DND-41 (cell line): ENCODE results near the gene ANKRD18A.
A peak's percentile ranks its signal among the peaks of the same experiment; 100 is the strongest.

Experiments
- ATAC-seq: fragments of 200-7000 bp; cut with Tn5 transposase; 3 replicates; pipeline ENCODE4 v1.9.1; 2021; ENCODE audit warnings: low read depth; ENCODE audit not compliant: insufficient read depth
- DNase-seq: peaks from one replicate; pipeline ENCODE4 v3.0.0-alpha.2; 2020
- H2AFZ ChIP-seq: 2 replicates; pipeline ENCODE4 v1.6.0; 2012; ENCODE audit warnings: low read depth, low read length
- H3K27ac ChIP-seq: 2 replicates; pipeline ENCODE4 v1.5.1; 2012; ENCODE audit warnings: low read length, inconsistent platforms
- H3K27me3 ChIP-seq: fragments of 200-600 bp; sonication (generic); 2 replicates; pipeline ENCODE4 v1.6.0; 2012; ENCODE audit warnings: low read length, mild to moderate bottlenecking, inconsistent platforms; ENCODE audit not compliant: insufficient read depth, poor library complexity
- H3K36me3 ChIP-seq: 2 replicates; pipeline ENCODE4 v1.5.1; 2012; ENCODE audit warnings: low read length, inconsistent platforms; ENCODE audit not compliant: insufficient read depth
- H3K4me1 ChIP-seq: 2 replicates; pipeline ENCODE4 v1.5.1; 2012; ENCODE audit warnings: mild to moderate bottlenecking, low read length; ENCODE audit not compliant: insufficient read depth
- H3K4me2 ChIP-seq: 2 replicates; pipeline ENCODE4 v1.6.0; 2012; ENCODE audit warnings: mild to moderate bottlenecking, moderate library complexity, low read length, inconsistent platforms; ENCODE audit not compliant: insufficient read depth
- H3K4me3 ChIP-seq, 2 experiments: fragments of 200-600 bp in 1 of 2; shearing (Covaris generic) in 1 of 2; 2 replicates each; pipeline ENCODE4 v1.5.1; 2012 to 2016; ENCODE audit warnings: inconsistent platforms in 2 of 2, low read length in 2 of 2, mild to moderate bottlenecking in 2 of 2, low read depth in 1 of 2, moderate library complexity in 1 of 2
- H3K79me2 ChIP-seq: 2 replicates; pipeline ENCODE4 v1.6.0; 2012; ENCODE audit warnings: low read length, inconsistent platforms; ENCODE audit not compliant: insufficient read depth
- H3K9ac ChIP-seq: 2 replicates; pipeline ENCODE4 v1.6.0; 2012; ENCODE audit warnings: low read depth, mild to moderate bottlenecking, inconsistent platforms, low read length, moderate library complexity
- H3K9me3 ChIP-seq: 2 replicates; pipeline ENCODE4 v1.5.1; 2012; ENCODE audit warnings: low read length, moderate library complexity, mild to moderate bottlenecking, inconsistent platforms; ENCODE audit not compliant: insufficient read depth, severe bottlenecking
- H4K20me1 ChIP-seq: 2 replicates; pipeline ENCODE4 v1.6.0; 2012; ENCODE audit warnings: low read length; ENCODE audit not compliant: insufficient read depth
- EZH2 ChIP-seq: IDR thresholded peaks from 3 replicates; pipeline ENCODE4 v1.6.1; 2012; ENCODE audit warnings: borderline replicate concordance, low read depth, mild to moderate bottlenecking, moderate library complexity, low read length, inconsistent platforms; ENCODE audit not compliant: severe bottlenecking
- TF ChIP-seq, protein P1 (sequence below): IDR thresholded peaks from 2 replicates; pipeline ENCODE4 v1.5.1; 2012; ENCODE audit warnings: borderline replicate concordance, low read length, moderate library complexity, mild to moderate bottlenecking; ENCODE audit not compliant: poor library complexity, severe bottlenecking; ENCODE audit errors: extremely low read depth

ANKRD18A gene

DNA sequence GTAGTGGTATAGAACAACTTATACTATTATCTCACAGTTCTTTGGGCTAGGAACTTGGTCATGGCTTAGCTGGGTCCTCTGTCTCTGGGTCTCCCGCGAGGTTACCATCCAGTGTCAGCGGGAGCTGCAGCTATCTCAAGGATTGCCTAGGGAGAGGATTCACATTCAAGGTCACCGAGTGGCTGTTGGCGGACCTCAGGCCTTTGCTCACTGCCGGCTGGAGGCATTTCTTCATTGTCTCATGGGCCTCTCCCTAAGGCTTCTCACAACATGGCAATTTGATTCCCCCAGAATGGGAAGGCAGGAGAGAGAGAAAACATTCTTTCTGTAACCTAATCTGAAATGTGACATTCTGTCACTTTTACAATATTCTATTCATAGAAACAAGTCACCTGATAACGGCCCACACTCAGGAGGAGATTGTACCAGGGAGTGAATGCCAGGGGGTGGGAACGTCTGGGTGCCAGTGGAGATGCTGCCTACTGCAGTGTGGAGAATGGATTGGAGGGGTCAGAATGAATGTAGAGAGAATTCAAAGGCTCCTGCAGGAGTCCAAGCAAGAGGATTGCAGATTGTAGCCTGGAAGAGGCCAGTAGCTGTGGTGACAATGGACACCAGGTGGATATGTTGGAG lies 29.5 kb upstream of the ANKRD18A start:
- ATAC-seq: no peak
- no peaks in the 10 kb centered on the region for H4K20me1 ChIP-seq
- no peaks in the 10 kb centered on the region for H3K36me3 ChIP-seq
- no peak overlapping the region for H2AFZ ChIP-seq
- no peak overlapping the region for H3K4me3 ChIP-seq
- H3K4me2 ChIP-seq: no peak overlapping the region
- no peak overlapping the region for H3K9ac ChIP-seq
- no peaks in the 10 kb centered on the region for H3K27me3 ChIP-seq
- TF ChIP-seq, protein P1, sequence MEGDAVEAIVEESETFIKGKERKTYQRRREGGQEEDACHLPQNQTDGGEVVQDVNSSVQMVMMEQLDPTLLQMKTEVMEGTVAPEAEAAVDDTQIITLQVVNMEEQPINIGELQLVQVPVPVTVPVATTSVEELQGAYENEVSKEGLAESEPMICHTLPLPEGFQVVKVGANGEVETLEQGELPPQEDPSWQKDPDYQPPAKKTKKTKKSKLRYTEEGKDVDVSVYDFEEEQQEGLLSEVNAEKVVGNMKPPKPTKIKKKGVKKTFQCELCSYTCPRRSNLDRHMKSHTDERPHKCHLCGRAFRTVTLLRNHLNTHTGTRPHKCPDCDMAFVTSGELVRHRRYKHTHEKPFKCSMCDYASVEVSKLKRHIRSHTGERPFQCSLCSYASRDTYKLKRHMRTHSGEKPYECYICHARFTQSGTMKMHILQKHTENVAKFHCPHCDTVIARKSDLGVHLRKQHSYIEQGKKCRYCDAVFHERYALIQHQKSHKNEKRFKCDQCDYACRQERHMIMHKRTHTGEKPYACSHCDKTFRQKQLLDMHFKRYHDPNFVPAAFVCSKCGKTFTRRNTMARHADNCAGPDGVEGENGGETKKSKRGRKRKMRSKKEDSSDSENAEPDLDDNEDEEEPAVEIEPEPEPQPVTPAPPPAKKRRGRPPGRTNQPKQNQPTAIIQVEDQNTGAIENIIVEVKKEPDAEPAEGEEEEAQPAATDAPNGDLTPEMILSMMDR: no peak
- TF ChIP-seq EZH2: no peak
- H3K79me2 ChIP-seq: no peaks in the 10 kb centered on the region
- DNase-seq: no peak
- H3K27ac ChIP-seq: no peak overlapping the region
- no peaks in the 10 kb centered on the region for H3K9me3 ChIP-seq
- H3K4me1 ChIP-seq: no peaks in the 10 kb centered on the region

GRCh38 chr9:38644601-38645000 lies 24.2 kb upstream of the ANKRD18A start:
- no peak for TF ChIP-seq EZH2
- TF ChIP-seq, protein P1: no peak
- H3K9ac ChIP-seq: no peak overlapping the region
- no peak for DNase-seq
- H3K4me3 ChIP-seq: no peak overlapping the region
- no peak overlapping the region for H3K4me2 ChIP-seq
- no peaks in the 10 kb centered on the region for H3K27me3 ChIP-seq
- no peaks in the 10 kb centered on the region for H3K36me3 ChIP-seq
- H3K27ac ChIP-seq: no peak overlapping the region
- H3K79me2 ChIP-seq: no peaks in the 10 kb centered on the region
- H3K4me1 ChIP-seq: peaks cover 27% of the 10 kb centered on the region
- H4K20me1 ChIP-seq: no peaks in the 10 kb centered on the region
- no peak for ATAC-seq
- H3K9me3 ChIP-seq: no peaks in the 10 kb centered on the region
- H2AFZ ChIP-seq: no peak overlapping the region

GRCh38 chr9:38643815-38644173 lies 23.4 kb upstream of the ANKRD18A start:
- H3K36me3 ChIP-seq: no peaks in the 10 kb centered on the region
- ATAC-seq: no peak
- H3K4me2 ChIP-seq: peak overlapping the region; percentile 54
- no peaks in the 10 kb centered on the region for H3K27me3 ChIP-seq
- H3K4me1 ChIP-seq: peaks cover 27% of the 10 kb centered on the region
- no peak overlapping the region for H3K4me3 ChIP-seq
- H4K20me1 ChIP-seq: no peaks in the 10 kb centered on the region
- TF ChIP-seq EZH2: no peak
- TF ChIP-seq, protein P1: no peak
- no peaks in the 10 kb centered on the region for H3K79me2 ChIP-seq
- H3K9ac ChIP-seq: peak overlapping the region; percentile 10; the same call in 1 of the 2 replicates
- H3K27ac ChIP-seq: peak overlapping the region; percentile 72
- H2AFZ ChIP-seq: peak overlapping the region; percentile 75; the same call in 1 of the 2 replicates
- DNase-seq: no peak
- no peaks in the 10 kb centered on the region for H3K9me3 ChIP-seq
